Epithelial cell of proximal tubule (primary cell): ENCODE data around the gene CXCL14. TPM values are rescaled to one million over a fixed set of nuclear protein-coding genes. Genes with fewer than 3 reads are reported as not detected.

Experiments used
- DNase-seq: peaks from one replicate; pipeline ENCODE4 v3.0.0-alpha.2; 2011; ENCODE audit warnings: low read depth
- H3K4me3 ChIP-seq: 2 replicates; pipeline ENCODE4 v1.5.1; 2011; ENCODE audit warnings: low read depth, mild to moderate bottlenecking, low read length
- total RNA-seq: library from RNA; depleted of rRNA; stranded (reverse); fragments of >200 nt; gene quantifications from 2 replicates; pipeline ENCODE4 v1.2.3, GENCODE V29; 2015
- TF ChIP-seq, protein P1 (sequence below): conservative IDR thresholded peaks from 2 replicates; pipeline ENCODE4 v1.5.1; 2012; ENCODE audit warnings: low read depth, mild to moderate bottlenecking, low read length

CXCL14 gene, protein sequence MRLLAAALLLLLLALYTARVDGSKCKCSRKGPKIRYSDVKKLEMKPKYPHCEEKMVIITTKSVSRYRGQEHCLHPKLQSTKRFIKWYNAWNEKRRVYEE
- 0.06 and 0.14 TPM in 2 replicates for total RNA-seq

DNA sequence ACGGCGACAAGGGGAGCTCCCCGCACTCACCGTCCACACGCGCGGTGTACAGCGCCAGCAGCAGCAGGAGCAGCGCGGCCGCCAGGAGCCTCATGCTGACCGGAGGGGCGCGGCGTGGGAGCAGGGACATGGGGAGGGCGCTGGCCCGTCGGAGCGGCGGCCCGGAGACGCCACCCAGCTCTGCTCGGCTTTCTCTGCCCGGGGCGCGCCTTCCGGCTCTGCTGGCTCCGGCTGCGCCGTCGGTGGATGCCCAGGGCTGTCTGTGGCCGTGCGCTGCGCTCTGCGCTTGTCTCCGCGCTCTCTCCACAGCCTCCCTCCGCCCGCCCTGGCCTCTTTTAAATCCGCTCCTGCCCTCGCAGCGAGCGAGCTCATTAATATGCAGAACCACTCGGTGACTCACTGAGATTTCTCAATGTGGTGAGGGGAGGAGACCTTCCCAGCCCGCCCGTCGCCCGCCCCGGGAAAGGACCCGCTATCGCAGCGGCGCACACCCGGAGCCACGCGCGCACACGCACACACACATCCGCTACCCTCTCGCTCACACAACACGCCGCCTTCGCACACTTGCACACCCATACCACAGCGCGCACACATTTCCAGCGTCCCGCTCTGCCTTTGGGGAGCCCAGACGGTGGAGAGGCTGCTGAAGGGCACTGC is at the start of gene CXCL14:
CXCL14 (minus strand) TSS at position 307 of the 657 bp plus-strand sequence; CDS start at position 94, 213 bp downstream.
- peak; percentile 62 for DNase-seq
- H3K4me3 ChIP-seq = peak within 1 kb of the TSS; percentile 58
- TF ChIP-seq, protein P1, sequence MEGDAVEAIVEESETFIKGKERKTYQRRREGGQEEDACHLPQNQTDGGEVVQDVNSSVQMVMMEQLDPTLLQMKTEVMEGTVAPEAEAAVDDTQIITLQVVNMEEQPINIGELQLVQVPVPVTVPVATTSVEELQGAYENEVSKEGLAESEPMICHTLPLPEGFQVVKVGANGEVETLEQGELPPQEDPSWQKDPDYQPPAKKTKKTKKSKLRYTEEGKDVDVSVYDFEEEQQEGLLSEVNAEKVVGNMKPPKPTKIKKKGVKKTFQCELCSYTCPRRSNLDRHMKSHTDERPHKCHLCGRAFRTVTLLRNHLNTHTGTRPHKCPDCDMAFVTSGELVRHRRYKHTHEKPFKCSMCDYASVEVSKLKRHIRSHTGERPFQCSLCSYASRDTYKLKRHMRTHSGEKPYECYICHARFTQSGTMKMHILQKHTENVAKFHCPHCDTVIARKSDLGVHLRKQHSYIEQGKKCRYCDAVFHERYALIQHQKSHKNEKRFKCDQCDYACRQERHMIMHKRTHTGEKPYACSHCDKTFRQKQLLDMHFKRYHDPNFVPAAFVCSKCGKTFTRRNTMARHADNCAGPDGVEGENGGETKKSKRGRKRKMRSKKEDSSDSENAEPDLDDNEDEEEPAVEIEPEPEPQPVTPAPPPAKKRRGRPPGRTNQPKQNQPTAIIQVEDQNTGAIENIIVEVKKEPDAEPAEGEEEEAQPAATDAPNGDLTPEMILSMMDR = no peak

DNA sequence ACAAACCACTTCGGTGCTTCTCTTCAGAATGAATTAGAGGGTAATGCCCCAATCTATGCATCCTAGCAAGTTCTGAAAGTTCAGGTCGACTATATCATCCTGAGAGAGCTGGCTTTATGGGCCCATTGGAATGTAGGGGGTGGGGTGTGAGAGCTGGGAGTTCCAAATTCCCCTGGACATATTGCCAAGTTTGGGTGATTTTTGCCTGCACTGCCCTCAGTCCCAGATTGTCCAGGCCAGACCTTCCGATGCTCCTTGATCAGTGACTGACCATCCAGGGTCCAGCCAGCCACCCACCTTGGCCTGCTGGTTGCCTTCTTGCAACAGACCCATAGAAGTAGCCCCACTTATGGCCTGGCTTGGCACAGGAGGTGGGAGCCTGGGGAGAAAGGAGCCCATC is 47.8 kb upstream of the CXCL14 start:
- no peak for DNase-seq
- TF ChIP-seq, protein P1 = no peak
- no peak overlapping the region for H3K4me3 ChIP-seq

DNA sequence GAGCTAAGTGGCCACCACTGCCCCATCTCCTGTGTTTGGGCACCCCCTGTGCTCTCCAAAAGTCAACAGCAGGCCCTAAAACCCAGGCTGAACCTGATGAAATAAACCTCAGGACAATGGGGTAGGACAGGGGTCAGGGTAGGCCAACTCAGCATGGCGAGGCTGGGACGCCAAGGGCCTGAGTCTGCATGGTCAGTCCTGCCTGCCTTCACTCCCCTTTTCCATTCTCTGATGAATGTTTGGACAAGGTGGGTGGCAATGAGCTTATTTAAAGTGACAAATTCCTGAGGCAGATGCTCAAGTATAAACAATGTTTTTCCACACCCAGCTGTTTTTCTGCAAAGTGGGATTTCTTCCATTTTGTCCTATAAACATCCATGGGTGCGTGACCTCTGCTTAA is 47.2 kb upstream of the CXCL14 start:
- TF ChIP-seq, protein P1 = no peak
- no peak overlapping the region for H3K4me3 ChIP-seq
- DNase-seq = no peak

DNA sequence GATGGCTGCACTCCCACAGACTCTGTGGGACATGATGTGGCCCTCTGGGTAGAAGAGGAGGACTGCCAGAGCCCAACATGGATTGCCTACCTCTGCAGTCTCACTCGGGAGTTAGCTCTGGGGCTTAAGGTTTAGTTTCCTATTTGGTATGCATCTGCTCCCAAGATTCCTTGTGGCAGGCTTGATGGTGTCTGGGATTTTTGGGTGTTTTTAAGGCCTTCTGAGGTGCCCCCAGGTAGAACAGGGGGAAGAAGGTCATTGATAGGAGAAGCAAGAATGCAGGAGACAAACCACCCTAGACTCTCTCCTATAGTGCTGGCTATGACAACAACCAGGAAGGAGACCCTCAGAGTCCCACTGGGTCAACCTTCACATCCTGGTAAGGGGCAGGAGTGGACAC is 46.7 kb upstream of the CXCL14 start:
- DNase-seq = no peak
- TF ChIP-seq, protein P1 = no peak
- no peak overlapping the region for H3K4me3 ChIP-seq

DNA sequence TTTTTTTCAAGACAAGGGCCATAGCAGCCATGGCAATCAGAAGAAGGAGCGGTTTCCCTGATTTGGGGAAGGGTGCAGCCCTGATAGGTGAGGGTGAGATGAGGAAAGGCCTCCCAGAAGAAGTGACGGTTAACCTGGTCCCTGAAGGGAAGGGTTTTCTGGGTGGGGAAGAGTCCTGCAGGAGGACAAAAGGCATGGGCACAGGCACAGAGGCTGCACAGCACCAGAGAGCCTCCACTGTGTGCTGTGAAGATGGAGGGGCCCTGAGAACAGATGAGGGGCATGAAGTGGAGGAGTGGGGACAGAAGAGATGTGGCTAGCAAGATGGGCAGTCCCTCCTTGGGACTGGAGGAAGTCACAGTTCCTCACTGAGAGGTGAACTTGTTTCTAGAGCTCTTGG is 46.3 kb upstream of the CXCL14 start:
- no peak overlapping the region for H3K4me3 ChIP-seq
- TF ChIP-seq, protein P1 = no peak

DNA sequence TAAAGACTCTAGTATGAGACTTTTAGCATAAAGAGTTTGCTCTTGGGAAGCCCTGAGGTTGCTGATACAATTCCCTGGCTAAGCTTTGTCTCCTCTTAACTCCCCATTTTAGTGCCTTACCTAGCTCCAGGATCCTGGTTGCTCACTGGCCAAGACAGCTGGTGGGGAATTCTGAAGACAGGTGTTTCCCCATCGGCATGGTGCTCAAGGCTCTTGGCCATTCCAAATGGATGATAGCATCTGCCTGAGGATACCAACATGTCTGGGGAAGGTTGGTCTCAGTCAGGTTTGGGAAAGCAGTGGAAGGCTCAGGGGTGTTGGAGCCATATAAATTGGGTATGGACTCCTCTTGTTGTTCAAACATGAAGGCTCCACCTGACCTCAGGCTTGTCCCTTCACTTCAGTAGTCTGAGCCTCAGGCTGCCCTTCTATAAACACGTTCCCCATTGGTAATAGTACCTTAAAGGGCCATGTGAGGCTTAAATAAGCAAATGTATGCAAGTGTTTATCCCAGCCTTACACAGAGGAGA is 44.5 kb upstream of the CXCL14 start:
- H3K4me3 ChIP-seq = no peak overlapping the region

More for the DNA sequence above, 46.3 kb upstream of the CXCL14 start:
- no peak for DNase-seq

More for the DNA sequence above, 44.5 kb upstream of the CXCL14 start:
- no peak for DNase-seq
- TF ChIP-seq, protein P1 = no peak
